HepG2 (cell line): ENCODE results near the gene PPP4R2. TPM values are rescaled to one million over a fixed set of nuclear protein-coding genes. Genes with fewer than 3 reads are reported as not detected.
A peak's percentile ranks its signal among the peaks of the same experiment; 100 is the strongest.

Source experiments
- FLYWCH1 ChIP-seq: sonication (generic); formaldehyde crosslinking; IDR thresholded peaks from 2 replicates; pipeline ENCODE4 v1.8.1; 2023; ENCODE audit warnings: mild to moderate bottlenecking, missing genetic modification reagents
- GLI4 ChIP-seq: sonication (generic); formaldehyde crosslinking; IDR thresholded peaks from 2 replicates; pipeline ENCODE4 v1.5.1; 2020; ENCODE audit warnings: missing genetic modification reagents, mild to moderate bottlenecking, moderate library complexity, borderline replicate concordance
- HNRNPH1 ChIP-seq: fragments of 200-400 bp; formaldehyde crosslinking; optimal IDR thresholded peaks from 2 replicates; pipeline ENCODE3; 2017; ENCODE audit warnings: mild to moderate bottlenecking, low read depth, low read length
- KDM4B ChIP-seq: sonication (generic); formaldehyde crosslinking; IDR thresholded peaks from 2 replicates; pipeline ENCODE4 v1.4.0; 2020; ENCODE audit warnings: missing genetic modification reagents
- KMT2A ChIP-seq: sonication (generic); formaldehyde crosslinking; IDR thresholded peaks from 2 replicates; pipeline ENCODE4 v1.4.0; 2020; ENCODE audit warnings: missing genetic modification reagents
- MXI1 ChIP-seq: IDR thresholded peaks from 3 replicates; pipeline ENCODE4 v1.6.1; 2012; ENCODE audit warnings: low read depth, low read length, inconsistent platforms, borderline replicate concordance
- PHF20 ChIP-seq: sonication (generic); formaldehyde crosslinking; IDR thresholded peaks from 2 replicates; pipeline ENCODE4 v1.5.0; 2020; ENCODE audit warnings: mild to moderate bottlenecking, missing genetic modification reagents
- PPARG ChIP-seq: conservative IDR thresholded peaks from 2 replicates; pipeline ENCODE4 v1.6.1; 2016; ENCODE audit warnings: missing biosample characterization, missing genetic modification reagents
- RBM22 ChIP-seq: fragments of 200-400 bp; formaldehyde crosslinking; optimal IDR thresholded peaks from 2 replicates; pipeline ENCODE3; 2017; ENCODE audit warnings: mild to moderate bottlenecking, low read length, moderate library complexity
- SAFB2 ChIP-seq: sonication (generic); formaldehyde crosslinking; IDR thresholded peaks from 2 replicates; pipeline ENCODE4 v1.5.1; 2020; ENCODE audit warnings: missing genetic modification reagents, low read depth, mild to moderate bottlenecking, borderline replicate concordance
- SSRP1 ChIP-seq: IDR thresholded peaks from 2 replicates; pipeline ENCODE4 v1.6.1; 2016; ENCODE audit warnings: control low read depth
- ZBTB38 ChIP-seq: sonication (generic); formaldehyde crosslinking; IDR thresholded peaks from 2 replicates; pipeline ENCODE4 v1.5.1; 2020; ENCODE audit warnings: mild to moderate bottlenecking, missing genetic modification reagents
- ZFP36 ChIP-seq: fragments of 150-350 bp; IDR thresholded peaks from 2 replicates; pipeline ENCODE4 v1.6.1; 2018; ENCODE audit warnings: borderline replicate concordance, low read length, low read depth; ENCODE audit not compliant: partially characterized antibody
- ZKSCAN5 ChIP-seq: sonication (generic); formaldehyde crosslinking; IDR thresholded peaks from 2 replicates; pipeline ENCODE4 v1.5.1; 2020; ENCODE audit warnings: mild to moderate bottlenecking, missing genetic modification reagents
- ZNF383 ChIP-seq: sonication (generic); formaldehyde crosslinking; IDR thresholded peaks from 2 replicates; pipeline ENCODE4 v1.4.0; 2020; ENCODE audit warnings: missing genetic modification reagents, mild to moderate bottlenecking, borderline replicate concordance
- ZNF749 ChIP-seq: sonication (generic); formaldehyde crosslinking; IDR thresholded peaks from 2 replicates; pipeline ENCODE4 v1.8.0; 2022; ENCODE audit warnings: mild to moderate bottlenecking, missing genetic modification reagents, moderate library complexity, borderline replicate concordance
- ZNF776 ChIP-seq: sonication (generic); formaldehyde crosslinking; IDR thresholded peaks from 2 replicates; pipeline ENCODE4 v1.4.0; 2020; ENCODE audit warnings: mild to moderate bottlenecking, missing genetic modification reagents
- ZNF781 ChIP-seq: sonication (generic); formaldehyde crosslinking; IDR thresholded peaks from 2 replicates; pipeline ENCODE4 v1.5.1; 2020; ENCODE audit warnings: borderline replicate concordance, mild to moderate bottlenecking, missing genetic modification reagents; ENCODE audit errors: not compliant biosample characterization
- ZNF816 ChIP-seq: sonication (generic); formaldehyde crosslinking; IDR thresholded peaks from 2 replicates; pipeline ENCODE4 v1.8.0; 2022; ENCODE audit warnings: missing genetic modification reagents, mild to moderate bottlenecking, borderline replicate concordance
- polyA plus RNA-seq, 8 experiments: library from polyadenylated mRNA; depleted of rRNA in 3 of 8; stranded (reverse) in 7 of 8; unstranded in 1 of 8; fragments of >200 nt; fragmentation: Illumina TruSeq in 4 of 8; extraction: Trizol in 4 of 8; gene quantifications; 2 replicates each; pipeline versions ENCODE4 v1.2.1 to v1.2.3, GENCODE V29; 2011 to 2016; ENCODE audit warnings: low read depth in 4 of 8, missing spikeins in 1 of 8, mixed read lengths in 1 of 8; ENCODE audit not compliant: insufficient read depth in 1 of 8
- total RNA-seq, 5 experiments: library from RNA; depleted of rRNA; stranded (reverse); fragments of >200 nt; fragmentation: Illumina TruSeq; extraction: Trizol; gene quantifications; 2 replicates each; pipeline ENCODE4 v1.2.3, GENCODE V29; 2016; ENCODE audit warnings: low read depth in 1 of 5
- TF ChIP-seq, protein P1 (sequence below), 2 experiments: sonication (generic) in 1 of 2; formaldehyde crosslinking in 1 of 2; IDR thresholded peaks; 2 replicates each; pipeline versions ENCODE4 v1.6.1 to v1.9.0; 2014 to 2022; ENCODE audit warnings: antibody characterized with exemption in 1 of 2, borderline replicate concordance in 1 of 2, inconsistent platforms in 1 of 2, low read depth in 1 of 2, missing genetic modification reagents in 1 of 2
- TF ChIP-seq, protein P2 (sequence below): sonication (generic); formaldehyde crosslinking; IDR thresholded peaks from 2 replicates; pipeline ENCODE4 v1.8.1; 2023; ENCODE audit warnings: missing genetic modification reagents, mild to moderate bottlenecking, borderline replicate concordance
- TF ChIP-seq, protein P3 (sequence below): sonication (generic); formaldehyde crosslinking; IDR thresholded peaks from 2 replicates; pipeline ENCODE4 v1.4.0; 2020; ENCODE audit warnings: missing genetic modification reagents

Gene PPP4R2
- total and polyA plus RNA-seq, 2 of the 13 experiments (the other 11 are each of a cell fraction or from before 2014, with no cell fraction given) = 22.3 to 161 TPM

- TF ChIP-seq, protein P1, sequence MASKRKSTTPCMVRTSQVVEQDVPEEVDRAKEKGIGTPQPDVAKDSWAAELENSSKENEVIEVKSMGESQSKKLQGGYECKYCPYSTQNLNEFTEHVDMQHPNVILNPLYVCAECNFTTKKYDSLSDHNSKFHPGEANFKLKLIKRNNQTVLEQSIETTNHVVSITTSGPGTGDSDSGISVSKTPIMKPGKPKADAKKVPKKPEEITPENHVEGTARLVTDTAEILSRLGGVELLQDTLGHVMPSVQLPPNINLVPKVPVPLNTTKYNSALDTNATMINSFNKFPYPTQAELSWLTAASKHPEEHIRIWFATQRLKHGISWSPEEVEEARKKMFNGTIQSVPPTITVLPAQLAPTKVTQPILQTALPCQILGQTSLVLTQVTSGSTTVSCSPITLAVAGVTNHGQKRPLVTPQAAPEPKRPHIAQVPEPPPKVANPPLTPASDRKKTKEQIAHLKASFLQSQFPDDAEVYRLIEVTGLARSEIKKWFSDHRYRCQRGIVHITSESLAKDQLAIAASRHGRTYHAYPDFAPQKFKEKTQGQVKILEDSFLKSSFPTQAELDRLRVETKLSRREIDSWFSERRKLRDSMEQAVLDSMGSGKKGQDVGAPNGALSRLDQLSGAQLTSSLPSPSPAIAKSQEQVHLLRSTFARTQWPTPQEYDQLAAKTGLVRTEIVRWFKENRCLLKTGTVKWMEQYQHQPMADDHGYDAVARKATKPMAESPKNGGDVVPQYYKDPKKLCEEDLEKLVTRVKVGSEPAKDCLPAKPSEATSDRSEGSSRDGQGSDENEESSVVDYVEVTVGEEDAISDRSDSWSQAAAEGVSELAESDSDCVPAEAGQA (IDR thresholded peaks at IDR 0.05; ENCODE audit: low read depth) = peak; percentile 75
- TF ChIP-seq, protein P1 (CRISPR knock-in tag; IDR thresholded peaks at IDR 0.05; ENCODE audit: borderline replicate concordance) = peak; percentile 52; the same call in 1 of the 2 replicates
- no peak for TF ChIP-seq RBM22
- peak; percentile 33; the same call in 1 of the 2 replicates for TF ChIP-seq KMT2A (CRISPR knock-in tag)
- no peak for TF ChIP-seq ZNF776 (CRISPR knock-in tag)
- 0 out of 2 replicates have a peak, but pooled peaks have one; percentile 46 for TF ChIP-seq FLYWCH1 (CRISPR knock-in tag)
- peak; percentile 73; the same call in 1 of the 2 replicates for TF ChIP-seq ZBTB38 (CRISPR knock-in tag)
- TF ChIP-seq SAFB2 (CRISPR knock-in tag) = peak; percentile 88
- TF ChIP-seq, protein P2, sequence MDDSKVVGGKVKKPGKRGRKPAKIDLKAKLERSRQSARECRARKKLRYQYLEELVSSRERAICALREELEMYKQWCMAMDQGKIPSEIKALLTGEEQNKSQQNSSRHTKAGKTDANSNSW (CRISPR knock-in tag) = 0 out of 2 replicates have a peak, but pooled peaks have one; percentile 76
- TF ChIP-seq SSRP1 = no peak
- TF ChIP-seq PPARG (CRISPR knock-in tag) = no peak
- TF ChIP-seq ZNF816 (CRISPR knock-in tag) = no peak
- no peak for TF ChIP-seq ZKSCAN5 (CRISPR knock-in tag)
- peak; percentile 73 for TF ChIP-seq PHF20 (CRISPR knock-in tag)
- no peak for TF ChIP-seq KDM4B (CRISPR knock-in tag)
- TF ChIP-seq ZFP36 = no peak
- no peak for TF ChIP-seq ZNF749 (CRISPR knock-in tag)
- no peak for TF ChIP-seq ZNF383 (CRISPR knock-in tag)
- peak; percentile 89 for TF ChIP-seq GLI4 (CRISPR knock-in tag)
- TF ChIP-seq, protein P3, sequence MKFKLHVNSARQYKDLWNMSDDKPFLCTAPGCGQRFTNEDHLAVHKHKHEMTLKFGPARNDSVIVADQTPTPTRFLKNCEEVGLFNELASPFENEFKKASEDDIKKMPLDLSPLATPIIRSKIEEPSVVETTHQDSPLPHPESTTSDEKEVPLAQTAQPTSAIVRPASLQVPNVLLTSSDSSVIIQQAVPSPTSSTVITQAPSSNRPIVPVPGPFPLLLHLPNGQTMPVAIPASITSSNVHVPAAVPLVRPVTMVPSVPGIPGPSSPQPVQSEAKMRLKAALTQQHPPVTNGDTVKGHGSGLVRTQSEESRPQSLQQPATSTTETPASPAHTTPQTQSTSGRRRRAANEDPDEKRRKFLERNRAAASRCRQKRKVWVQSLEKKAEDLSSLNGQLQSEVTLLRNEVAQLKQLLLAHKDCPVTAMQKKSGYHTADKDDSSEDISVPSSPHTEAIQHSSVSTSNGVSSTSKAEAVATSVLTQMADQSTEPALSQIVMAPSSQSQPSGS (CRISPR knock-in tag) = no peak
- no peak for TF ChIP-seq HNRNPH1
- TF ChIP-seq ZNF781 = no peak
- peak; percentile 57; the same call in 1 of the 3 replicates for TF ChIP-seq MXI1
These were observed at the start of gene PPP4R2 (continued) for GRCh38 chr3:72996473-72997333.
